GM21619 (cell line): ENCODE results near the gene FLT1.

Experiments
- ATAC-seq: cut with Tn5 transposase; IDR thresholded peaks from one replicate; pipeline ENCODE4 v1.9.1; 2021; ENCODE audit not compliant: unreplicated experiment

Gene FLT1

GRCh38 chr13:28396053-28396452 is 98.9 kb downstream of the FLT1 start:
- ATAC-seq: no peak

- no peak for ATAC-seq
Measured at GRCh38 chr13:28394422-28394821, 100.5 kb downstream of the FLT1 start.

DNA sequence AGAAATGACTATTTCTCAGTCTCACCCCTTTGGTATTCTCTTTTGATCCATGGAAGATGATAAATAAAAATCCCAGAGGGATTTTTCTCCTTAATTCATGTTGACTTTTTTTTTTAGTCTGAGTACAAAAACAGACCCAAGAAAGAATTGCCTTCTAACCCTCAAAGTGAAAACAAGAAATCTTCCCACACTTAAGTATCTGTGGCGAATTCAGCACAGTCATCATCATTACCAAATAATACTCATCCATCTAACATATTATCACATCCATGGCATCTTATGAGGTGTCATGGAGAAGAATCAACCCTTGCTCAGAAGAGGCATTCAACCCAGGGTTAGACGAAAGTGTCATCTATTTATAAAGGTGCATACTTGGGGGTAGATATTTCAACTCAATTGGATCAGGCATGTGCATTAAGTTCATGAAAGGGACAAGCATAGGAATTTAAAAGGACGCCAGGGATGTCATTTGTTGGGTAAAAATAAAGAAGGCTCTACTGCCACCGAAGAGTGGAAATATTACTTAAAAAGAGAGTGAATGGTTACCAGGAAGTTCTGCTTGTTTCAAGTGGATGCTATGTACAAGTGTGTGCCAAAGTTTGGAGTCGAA is 101.9 kb downstream of the FLT1 start:
- no peak for ATAC-seq

GRCh38 chr13:28392428-28392827 is 102.5 kb downstream of the FLT1 start:
- ATAC-seq: no peak

DNA sequence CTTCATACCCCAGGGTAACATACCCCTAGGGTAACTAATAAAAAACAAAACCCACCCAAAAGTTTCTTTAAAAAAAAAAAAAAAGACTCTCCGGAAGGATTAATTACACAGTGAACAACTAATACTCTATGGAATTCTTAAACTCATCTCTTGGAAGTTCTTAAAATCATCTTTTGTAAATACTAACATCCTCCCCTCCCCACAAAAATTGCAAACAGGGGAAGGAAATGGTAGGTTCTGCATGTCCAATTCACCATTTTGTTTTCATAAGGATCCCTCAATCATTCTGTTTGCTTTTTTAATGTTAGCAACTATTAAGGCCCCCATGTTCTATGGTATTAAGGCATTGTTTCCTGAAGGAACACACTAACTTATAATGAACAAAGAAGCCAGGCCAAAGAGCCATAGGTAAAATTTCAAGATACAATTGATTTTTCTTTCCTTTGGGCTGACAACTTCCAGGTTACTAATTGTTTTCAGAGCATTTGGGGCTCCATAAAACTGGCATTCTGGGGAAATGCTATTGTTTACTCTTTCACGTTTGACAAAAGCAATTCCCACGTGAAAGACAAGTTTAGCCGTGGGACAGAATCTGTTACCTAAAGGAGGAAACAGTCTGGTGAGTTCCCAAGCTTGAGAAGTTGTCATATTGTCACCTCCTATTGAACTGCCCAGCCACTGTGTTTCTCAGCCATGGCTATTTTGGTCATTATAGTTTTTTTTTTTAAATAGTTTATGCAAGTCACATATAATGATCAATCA is 107.0 kb downstream of the FLT1 start:
- no peak for ATAC-seq

DNA sequence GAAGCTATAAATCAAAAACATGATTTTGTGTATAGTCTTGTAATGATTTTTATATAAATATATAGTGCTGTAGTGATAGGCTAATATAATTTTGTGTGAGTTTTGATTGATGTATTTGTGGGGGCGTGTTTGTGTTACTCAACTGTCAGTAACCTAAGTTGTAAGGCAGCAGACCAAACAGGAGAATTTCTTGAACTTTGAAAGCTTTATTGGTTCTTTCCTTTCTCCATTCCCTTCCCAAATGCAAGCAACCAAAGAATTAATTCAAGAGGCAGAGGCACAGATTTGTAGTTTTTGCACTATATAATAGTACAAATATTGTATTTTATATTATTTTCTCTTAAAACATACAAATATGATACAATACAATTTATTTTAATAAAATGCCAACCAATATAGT is 109.6 kb downstream of the FLT1 start:
- ATAC-seq: no peak

- no peak for ATAC-seq
Measured at GRCh38 chr13:28384789-28385188, 110.1 kb downstream of the FLT1 start.

DNA sequence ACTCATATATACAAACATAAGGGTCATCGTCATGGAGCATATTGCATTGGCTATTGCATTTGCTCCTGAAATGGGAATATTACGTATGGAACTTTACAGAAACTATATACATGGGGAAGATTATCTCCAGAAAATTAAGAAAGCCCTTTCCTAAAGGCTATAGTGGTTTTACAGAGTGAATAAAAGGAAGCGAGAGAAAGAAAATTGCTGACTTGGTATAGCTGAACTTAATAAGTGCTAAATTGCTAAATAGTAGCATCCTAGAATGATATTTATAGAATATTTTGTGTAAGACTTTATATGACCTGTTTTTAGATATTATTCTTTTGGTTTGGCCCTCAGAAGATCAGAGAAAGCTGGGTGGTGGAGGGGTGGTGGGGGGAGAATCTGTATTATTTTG is 114.6 kb downstream of the FLT1 start:
- no peak for ATAC-seq

GRCh38 chr13:28379371-28380083 is 115.4 kb downstream of the FLT1 start:
- ATAC-seq: no peak

GRCh38 chr13:28376604-28377003 is 118.3 kb downstream of the FLT1 start:
- ATAC-seq: no peak

DNA sequence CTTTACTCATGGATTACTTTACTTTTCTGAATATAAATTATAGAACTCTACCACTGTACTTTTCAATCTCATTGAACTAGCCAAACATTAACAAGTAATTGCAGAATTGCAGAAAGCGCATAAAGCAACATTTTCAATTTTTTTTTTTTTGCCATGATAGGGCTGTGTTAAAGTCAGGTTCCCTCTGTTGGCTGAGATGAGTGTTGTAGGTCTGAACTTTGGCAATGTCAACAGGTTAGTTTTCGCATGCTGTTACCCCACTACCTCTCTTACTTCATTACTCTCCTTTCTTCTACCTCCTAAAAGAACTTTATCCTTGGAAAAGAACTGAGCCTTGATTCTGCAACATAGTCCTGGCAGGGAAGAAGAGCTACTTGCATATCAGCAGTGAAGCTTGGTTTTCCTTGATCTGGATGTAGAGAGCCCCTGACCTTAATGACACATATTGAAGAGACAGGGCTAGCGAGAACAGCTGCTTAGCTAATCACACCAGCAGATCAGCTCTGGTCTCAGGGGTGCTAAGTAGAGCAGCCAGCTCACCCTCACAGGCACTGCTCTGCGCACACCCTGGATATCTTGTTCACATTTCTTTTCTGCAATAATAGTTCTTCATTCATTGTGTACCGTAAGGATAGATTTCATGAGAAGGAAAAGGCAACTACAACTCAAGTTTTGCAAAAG is 119.5 kb downstream of the FLT1 start:
- no peak for ATAC-seq

DNA sequence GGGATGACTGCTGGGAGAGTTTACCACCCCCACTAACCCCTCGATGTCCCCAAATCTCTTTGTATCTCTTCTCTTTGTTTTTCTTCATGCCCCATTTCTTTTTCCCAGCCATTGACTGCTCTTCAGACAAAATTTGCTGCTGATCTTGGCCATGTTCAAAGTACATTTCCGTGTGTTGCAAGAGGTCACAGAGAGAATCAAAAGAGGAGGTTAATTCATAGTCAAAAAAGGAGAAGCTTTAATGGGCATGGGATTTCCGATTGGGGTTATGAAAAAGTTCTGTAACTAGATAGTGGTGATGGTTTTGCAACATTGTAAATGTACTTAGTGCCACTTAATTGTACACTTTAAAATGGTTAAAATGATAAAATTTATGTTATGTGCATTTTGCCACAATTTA is 121.1 kb downstream of the FLT1 start:
- no peak for ATAC-seq

DNA sequence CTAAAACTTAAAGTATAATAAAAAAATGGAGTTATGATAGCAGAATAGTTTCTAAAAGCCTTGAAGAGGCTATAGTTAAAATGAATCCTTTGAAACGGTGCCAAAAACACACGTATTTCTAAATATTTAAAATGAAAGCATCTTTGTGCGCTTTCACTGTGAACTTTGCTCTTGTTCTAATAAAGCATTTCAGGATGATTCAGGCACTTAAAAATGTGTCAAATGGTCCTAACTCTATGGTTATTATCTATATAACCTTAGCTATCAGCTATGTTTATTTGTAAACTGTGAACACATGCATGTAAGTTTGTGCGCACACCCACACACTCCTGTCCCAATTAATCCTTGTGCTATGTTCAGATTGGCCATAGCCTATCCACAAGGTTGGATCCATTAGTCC is 124.5 kb downstream of the FLT1 start:
- ATAC-seq: no peak

DNA sequence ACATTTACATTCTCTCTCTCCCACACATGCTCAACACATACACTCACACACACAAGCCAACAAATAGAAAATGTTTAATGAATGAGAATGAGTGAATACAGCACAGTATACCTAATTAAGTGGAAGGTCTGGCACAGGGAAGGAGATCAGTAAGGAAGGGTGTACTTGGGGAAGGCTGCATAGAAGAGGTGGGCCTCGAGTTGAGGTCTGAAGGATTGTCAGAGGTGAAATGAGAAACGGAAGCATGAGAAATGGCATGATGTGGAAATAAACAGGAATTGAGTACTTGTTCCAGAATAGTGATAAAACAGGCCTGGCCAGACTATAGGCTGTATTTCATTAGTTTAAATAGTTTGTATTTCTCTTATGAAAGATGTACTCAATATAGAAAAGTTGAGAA is 136.2 kb downstream of the FLT1 start:
- ATAC-seq: no peak

GRCh38 chr13:28357911-28358433 is 137.0 kb downstream of the FLT1 start:
- ATAC-seq: no peak

GRCh38 chr13:28357247-28357825 is 137.6 kb downstream of the FLT1 start:
- ATAC-seq: no peak

- ATAC-seq: no peak
Measured at GRCh38 chr13:28356561-28357021, 138.3 kb downstream of the FLT1 start.

- no peak for ATAC-seq
Measured at GRCh38 chr13:28355822-28356371, 139.0 kb downstream of the FLT1 start.

GRCh38 chr13:28355046-28355821 is 139.7 kb downstream of the FLT1 start:
- no peak for ATAC-seq

GRCh38 chr13:28353679-28354078 is 141.2 kb downstream of the FLT1 start:
- no peak for ATAC-seq
